CD4-positive, CD25-positive, alpha-beta regulatory T cell (primary cell): ENCODE measurements around the gene LAMB3. TPM values are rescaled to one million over a fixed set of nuclear protein-coding genes. Genes with fewer than 3 reads are reported as not detected.

Source experiments
- ATAC-seq, 2 donors: fragments of 150-1000 bp; cut with Tn5 transposase; one replicate each; pipeline ENCODE4 v1.10.0; 2021; ENCODE audit warnings: low read depth in 2 of 2, moderate number of reproducible peaks in 2 of 2, moderate library complexity in 1 of 2
- DNase-seq, 3 donors: peaks; one replicate each; pipeline versions ENCODE4 v3.0.0 to v3.0.0-alpha.2; 2012 to 2022; ENCODE audit warnings: mixed read lengths in 1 of 3
- H3K27ac ChIP-seq: one replicate; pipeline ENCODE4 v1.7.0; 2013; ENCODE audit warnings: mild to moderate bottlenecking, low read length; ENCODE audit not compliant: insufficient read depth, poor library complexity, severe bottlenecking
- H3K27me3 ChIP-seq: one replicate; pipeline ENCODE4 v1.7.0; 2013; ENCODE audit warnings: low read length; ENCODE audit not compliant: control insufficient read depth, insufficient read depth
- H3K36me3 ChIP-seq: one replicate; pipeline ENCODE4 v1.7.0; 2013; ENCODE audit warnings: mild to moderate bottlenecking, low read length, moderate library complexity; ENCODE audit not compliant: control insufficient read depth, insufficient read depth
- H3K4me1 ChIP-seq: 2 replicates; pipeline ENCODE4 v1.7.0; 2013; ENCODE audit warnings: mild to moderate bottlenecking, low read length; ENCODE audit not compliant: insufficient read depth, control insufficient read depth, poor library complexity, severe bottlenecking
- H3K4me3 ChIP-seq: one replicate; pipeline ENCODE4 v1.7.0; 2013; ENCODE audit warnings: low read depth, mild to moderate bottlenecking, low read length, moderate library complexity
- H3K9me3 ChIP-seq, 2 experiments: 1 replicate in 1 of 2; 2 replicates in 1 of 2; pipeline ENCODE4 v1.7.0; 2013; ENCODE audit warnings: low read length in 2 of 2, mild to moderate bottlenecking in 1 of 2, moderate library complexity in 1 of 2; ENCODE audit not compliant: control insufficient read depth in 2 of 2
- H3K27ac Mint-ChIP-seq, 3 donors: one replicate each; pipeline ENCODE4 v1.8.0; 2020 to 2022; ENCODE audit warnings: mild to moderate bottlenecking in 3 of 3, mixed read lengths in 3 of 3, moderate library complexity in 2 of 3
- H3K27me3 Mint-ChIP-seq: one replicate; pipeline ENCODE4 v1.8.0; 2022; ENCODE audit warnings: mild to moderate bottlenecking, mixed read lengths
- H3K36me3 Mint-ChIP-seq: one replicate; pipeline ENCODE4 v1.8.0; 2020; ENCODE audit warnings: mixed read lengths
- H3K4me1 Mint-ChIP-seq, 4 donors: one replicate each; pipeline ENCODE4 v1.8.0; 2020 to 2022; ENCODE audit warnings: mixed read lengths in 4 of 4, mild to moderate bottlenecking in 1 of 4
- H3K4me3 Mint-ChIP-seq, 4 donors: one replicate each; pipeline ENCODE4 v1.8.0; 2020 to 2022; ENCODE audit warnings: mild to moderate bottlenecking in 4 of 4, mixed read lengths in 4 of 4, moderate library complexity in 3 of 4
- H3K9me3 Mint-ChIP-seq, 7 donors: one replicate each; pipeline ENCODE4 v1.8.0; 2020 to 2022; ENCODE audit warnings: mixed read lengths in 7 of 7, mild to moderate bottlenecking in 3 of 7, moderate library complexity in 2 of 7
- polyA plus RNA-seq, 4 donors: library from polyadenylated mRNA; unstranded; fragments of 300-500 nt; fragmentation: Illumina TruSeq; gene quantifications; one replicate each; pipeline ENCODE4 v1.2.3, GENCODE V29; 2021
- total RNA-seq: library from RNA; stranded (reverse); gene quantifications from one replicate; pipeline ENCODE4 v1.2.3, GENCODE V29; 2022

Gene LAMB3
- total and polyA plus RNA-seq, 5 donors from 2014 or later: 0.24 to 0.96 (median 0.64) TPM; not detected in 1

- ATAC-seq: no peak
- no peak for DNase-seq
- no peaks in the 10 kb centered on the region for H3K36me3 ChIP-seq
- no peak overlapping the region for H3K27ac ChIP-seq
- Mint-ChIP-seq H3K4me1 (peaks cover 0 to 2% (median 0%) of the 10 kb centered on the region in 4 donors), H3K27me3 (peaks cover 4% of the 10 kb centered on the region), H3K36me3 (no peaks in the 10 kb centered on the region), H3K9me3 (peaks cover 0 to 1% (median 0%) of the 10 kb centered on the region in 7 donors), H3K4me3 (no peak overlapping the region), H3K27ac (no peak overlapping the region)
- no peak overlapping the region for H3K4me3 ChIP-seq
- H3K4me1 ChIP-seq: no peaks in the 10 kb centered on the region
- no peaks in the 10 kb centered on the region for H3K27me3 ChIP-seq
- H3K9me3 ChIP-seq: no peaks in the 10 kb centered on the region
Observed at GRCh38 chr1:209622841-209623829, 29.1 kb downstream of the LAMB3 start.

GRCh38 chr1:209621741-209622655, 30.2 kb downstream of the LAMB3 start:
- H3K27me3 ChIP-seq: no peaks in the 10 kb centered on the region
- H3K27me3 Mint-ChIP-seq: peaks cover 4% of the 10 kb centered on the region
- peaks cover 0 to 2% (median 0%) of the 10 kb centered on the region in 4 donors for H3K4me1 Mint-ChIP-seq
- ATAC-seq (no peak), DNase-seq (no peak)
- no peaks in the 10 kb centered on the region for H3K9me3 ChIP-seq
- no peak overlapping the region for H3K4me3 ChIP-seq
- peaks cover 0 to 1% (median 0%) of the 10 kb centered on the region in 7 donors for H3K9me3 Mint-ChIP-seq
- peaks cover 4% of the 10 kb centered on the region for H3K36me3 Mint-ChIP-seq
- H3K4me3 Mint-ChIP-seq: no peak overlapping the region
- H3K27ac Mint-ChIP-seq: no peak overlapping the region
- no peaks in the 10 kb centered on the region for H3K36me3 ChIP-seq
- H3K4me1 ChIP-seq: no peaks in the 10 kb centered on the region
- no peak overlapping the region for H3K27ac ChIP-seq

- Mint-ChIP-seq H3K9me3 (peaks cover 0 to 1% (median 0%) of the 10 kb centered on the region in 7 donors), H3K4me3 (no peak overlapping the region), H3K27ac (peak overlapping the region in 1 of 3 donors; percentile 28), H3K27me3 (peaks cover 4% of the 10 kb centered on the region), H3K36me3 (peaks cover 4% of the 10 kb centered on the region), H3K4me1 (peaks cover 0 to 2% (median 0%) of the 10 kb centered on the region in 4 donors)
- no peaks in the 10 kb centered on the region for H3K9me3 ChIP-seq
- H3K27me3 ChIP-seq: no peaks in the 10 kb centered on the region
- ATAC-seq: no peak
- no peaks in the 10 kb centered on the region for H3K36me3 ChIP-seq
- H3K4me1 ChIP-seq: no peaks in the 10 kb centered on the region
- no peak overlapping the region for H3K27ac ChIP-seq
- no peak for DNase-seq
- no peak overlapping the region for H3K4me3 ChIP-seq
Observed at GRCh38 chr1:209621286-209621685, 30.9 kb downstream of the LAMB3 start.

- H3K4me3 Mint-ChIP-seq: no peak overlapping the region
- Histone ChIP-seq H3K4me1 (no peaks in the 10 kb centered on the region), H3K27ac (no peak overlapping the region), H3K27me3 (no peaks in the 10 kb centered on the region), H3K9me3 (no peaks in the 10 kb centered on the region), H3K4me3 (no peak overlapping the region), H3K36me3 (no peaks in the 10 kb centered on the region)
- peaks cover 4% of the 10 kb centered on the region for H3K36me3 Mint-ChIP-seq
- peak overlapping the region in 1 of 3 donors; percentile 15 for H3K27ac Mint-ChIP-seq
- DNase-seq (no peak), ATAC-seq (no peak)
- peaks cover 4% of the 10 kb centered on the region for H3K27me3 Mint-ChIP-seq
- peaks cover 0 to 2% (median 0%) of the 10 kb centered on the region in 4 donors for H3K4me1 Mint-ChIP-seq
- H3K9me3 Mint-ChIP-seq: peaks cover 0 to 1% (median 0%) of the 10 kb centered on the region in 7 donors
Observed at GRCh38 chr1:209620487-209620884, 31.7 kb downstream of the LAMB3 start.

- ATAC-seq (no peak), DNase-seq (no peak)
- Mint-ChIP-seq H3K9me3 (peaks cover 0 to 1% (median 0%) of the 10 kb centered on the region in 7 donors), H3K27me3 (peaks cover 4% of the 10 kb centered on the region), H3K4me1 (peaks cover 0 to 2% (median 0%) of the 10 kb centered on the region in 4 donors), H3K36me3 (peaks cover 4% of the 10 kb centered on the region), H3K27ac (peak overlapping the region in 1 of 3 donors; percentile 15), H3K4me3 (no peak overlapping the region)
- H3K36me3 ChIP-seq: no peaks in the 10 kb centered on the region
- no peaks in the 10 kb centered on the region for H3K9me3 ChIP-seq
- no peak overlapping the region for H3K27ac ChIP-seq
- H3K4me1 ChIP-seq: no peaks in the 10 kb centered on the region
- H3K4me3 ChIP-seq: no peak overlapping the region
- H3K27me3 ChIP-seq: no peaks in the 10 kb centered on the region
Observed at GRCh38 chr1:209619696-209620486, 32.3 kb downstream of the LAMB3 start.

GRCh38 chr1:209618756-209619420, 33.3 kb downstream of the LAMB3 start:
- H3K27me3 ChIP-seq: no peaks in the 10 kb centered on the region
- ATAC-seq: no peak
- H3K27me3 Mint-ChIP-seq: peaks cover 4% of the 10 kb centered on the region
- no peaks in the 10 kb centered on the region for H3K36me3 ChIP-seq
- H3K27ac ChIP-seq: no peak overlapping the region
- H3K9me3 Mint-ChIP-seq: peaks cover 0 to 1% (median 0%) of the 10 kb centered on the region in 7 donors
- H3K36me3 Mint-ChIP-seq: peaks cover 4% of the 10 kb centered on the region
- H3K4me1 ChIP-seq: no peaks in the 10 kb centered on the region
- no peaks in the 10 kb centered on the region for H3K4me1 Mint-ChIP-seq
- H3K4me3 Mint-ChIP-seq: no peak overlapping the region
- no peak overlapping the region for H3K4me3 ChIP-seq
- DNase-seq: no peak
- no peaks in the 10 kb centered on the region for H3K9me3 ChIP-seq
- no peak overlapping the region for H3K27ac Mint-ChIP-seq
